Measurements from ENCODE around the gene SYCP2L. TPM values are rescaled to one million over a fixed set of nuclear protein-coding genes. Genes with fewer than 3 reads are reported as not detected.
"Not testable (repeated sequence)": the region's sequence is repeated elsewhere in the genome, so short reads cannot be mapped to it uniquely, and the experiment has no call there.

Gene SYCP2L
- total and polyA plus RNA-seq, 2 experiments from 2014 or later, result 0.13 TPM; not detected in 1

- Histone ChIP-seq H3K36me3 (ENCODE audit: low read depth) (no peaks in the 10 kb centered on the region), H3K4me3 (no peak overlapping the region), H3K9me3 (ENCODE audit: low read depth) (no peaks in the 10 kb centered on the region), H2AFZ (no peak overlapping the region), H3K27me3 (replicated peaks; ENCODE audit: insufficient read depth) (no peaks in the 10 kb centered on the region), H3F3A (ENCODE audit: insufficient read depth) (no peaks in the 10 kb centered on the region), H4K20me1 (ENCODE audit: insufficient read depth) (no peaks in the 10 kb centered on the region), H3K9ac (no peak overlapping the region), H3K79me2 (ENCODE audit: insufficient read depth) (no peaks in the 10 kb centered on the region), H3K9me2 (ENCODE audit: insufficient read depth) (no peaks in the 10 kb centered on the region), H3K27ac (no peak overlapping the region), H3K4me2 (ENCODE audit: unreplicated experiment) (no peak overlapping the region), H3K4me1 (ENCODE audit: insufficient read depth) (no peaks in the 10 kb centered on the region)
- in situ Hi-C loops (cut with MboI), result no loop called here
- no peak for TF ChIP-seq EZH2 (IDR thresholded peaks at IDR 0.05; ENCODE audit: insufficient read depth, poor library complexity, severe bottlenecking)
- TF ChIP-seq EZH2phosphoT487 (IDR thresholded peaks at IDR 0.05; ENCODE audit: insufficient read depth, low read depth), result no peak
- no peak for DNase-seq
These were observed 43.3 kb upstream of the SYCP2L start for GRCh38 chr6:10843554-10843953.

DNA sequence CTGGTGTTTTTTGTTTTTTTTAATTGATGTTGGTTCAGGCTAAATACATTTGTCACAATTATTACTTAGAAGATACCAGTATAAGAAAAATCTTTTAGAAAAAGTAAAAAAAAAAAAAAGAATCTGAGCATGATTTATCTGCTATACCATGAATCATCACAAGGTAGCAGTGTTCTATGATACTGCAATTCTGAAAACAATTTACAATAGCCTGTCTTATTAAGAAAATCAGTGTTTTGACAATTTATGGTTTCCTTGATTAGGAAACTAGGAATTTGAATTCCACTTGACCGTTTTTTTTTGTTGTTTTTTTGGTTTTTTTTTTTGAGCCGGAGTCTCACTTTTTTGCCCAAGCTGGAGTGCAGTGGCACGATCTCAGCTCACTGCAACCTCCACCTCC, 39.2 kb upstream of the SYCP2L start:
- Histone ChIP-seq H3K36me3 (ENCODE audit: low read depth) (no peaks in the 10 kb centered on the region), H2AFZ (no peak overlapping the region), H3K4me3 (no peak overlapping the region), H3K9me2 (ENCODE audit: insufficient read depth) (no peaks in the 10 kb centered on the region), H3K79me2 (ENCODE audit: insufficient read depth) (no peaks in the 10 kb centered on the region), H3K27me3 (replicated peaks; ENCODE audit: insufficient read depth) (no peaks in the 10 kb centered on the region), H3K9me3 (ENCODE audit: low read depth) (no peaks in the 10 kb centered on the region), H3K9ac (no peak overlapping the region), H3F3A (ENCODE audit: insufficient read depth) (no peaks in the 10 kb centered on the region), H3K4me1 (ENCODE audit: insufficient read depth) (no peaks in the 10 kb centered on the region), H3K4me2 (ENCODE audit: unreplicated experiment) (no peak overlapping the region), H3K27ac (no peak overlapping the region), H4K20me1 (ENCODE audit: insufficient read depth) (no peaks in the 10 kb centered on the region)
- 52 to 57% methylated on average over 3 of the region's 3 CpGs for WGBS, 2 experiments (ENCODE audit: low coverage in 1 of 2, low lambda C conversion rate in 2 of 2, missing lambda C conversion rate in 2 of 2)
- DNase-seq, result peak; percentile 27
- in situ Hi-C loops (cut with MboI), result no loop called here
- TF ChIP-seq EZH2phosphoT487 (IDR thresholded peaks at IDR 0.05; ENCODE audit: insufficient read depth, low read depth), result no peak
- no peak for TF ChIP-seq EZH2 (IDR thresholded peaks at IDR 0.05; ENCODE audit: insufficient read depth, poor library complexity, severe bottlenecking)

GRCh38 chr6:10849901-10850300, 37.0 kb upstream of the SYCP2L start:
- Histone ChIP-seq H3K4me3 (no peak overlapping the region), H3K9me3 (ENCODE audit: low read depth) (no peaks in the 10 kb centered on the region), H3K9me2 (ENCODE audit: insufficient read depth) (no peaks in the 10 kb centered on the region), H3K27ac (no peak overlapping the region), H3K36me3 (ENCODE audit: low read depth) (no peaks in the 10 kb centered on the region), H3K27me3 (replicated peaks; ENCODE audit: insufficient read depth) (no peaks in the 10 kb centered on the region), H3K9ac (no peak overlapping the region), H3K79me2 (ENCODE audit: insufficient read depth) (no peaks in the 10 kb centered on the region), H2AFZ (no peak overlapping the region), H3F3A (ENCODE audit: insufficient read depth) (no peaks in the 10 kb centered on the region), H3K4me1 (ENCODE audit: insufficient read depth) (no peaks in the 10 kb centered on the region), H3K4me2 (ENCODE audit: unreplicated experiment) (no peak overlapping the region), H4K20me1 (ENCODE audit: insufficient read depth) (no peaks in the 10 kb centered on the region)
- WGBS, 2 experiments (ENCODE audit: low coverage in 1 of 2, low lambda C conversion rate in 2 of 2, missing lambda C conversion rate in 2 of 2), result 61 to 64% methylated on average over 4 of the region's 4 CpGs
- no peak for DNase-seq
- in situ Hi-C loops (cut with MboI), result no loop called here
- TF ChIP-seq EZH2phosphoT487 (IDR thresholded peaks at IDR 0.05; ENCODE audit: insufficient read depth, low read depth) (no peak), EZH2 (IDR thresholded peaks at IDR 0.05; ENCODE audit: insufficient read depth, poor library complexity, severe bottlenecking) (no peak)

DNA sequence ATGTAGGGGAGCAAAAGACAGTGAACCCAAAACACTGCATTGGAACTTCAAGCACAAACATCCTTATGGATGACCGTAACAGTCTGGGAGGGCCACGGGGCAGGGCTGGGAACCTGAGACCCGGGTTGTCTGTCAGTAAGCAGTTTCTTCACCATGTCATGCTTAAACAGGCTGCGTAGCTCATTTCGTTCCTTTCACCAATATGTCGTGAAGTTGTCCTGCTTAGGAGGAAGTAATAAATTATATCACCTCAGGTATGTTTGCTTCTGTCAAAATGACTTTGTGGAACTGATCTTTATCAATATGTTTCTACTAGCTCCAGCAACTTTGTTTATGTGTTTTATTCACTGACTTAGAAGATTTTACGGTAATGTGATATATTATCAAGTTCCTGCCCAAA, 36.1 kb upstream of the SYCP2L start:
- no peak overlapping the region for H3K4me2 ChIP-seq (ENCODE audit: unreplicated experiment)

GRCh38 chr6:10852361-10852960, 34.4 kb upstream of the SYCP2L start:
- Histone ChIP-seq H2AFZ (no peak overlapping the region), H3F3A (ENCODE audit: insufficient read depth) (no peaks in the 10 kb centered on the region), H4K20me1 (ENCODE audit: insufficient read depth) (no peaks in the 10 kb centered on the region), H3K4me2 (ENCODE audit: unreplicated experiment) (no peak overlapping the region), H3K27me3 (replicated peaks; ENCODE audit: insufficient read depth) (no peaks in the 10 kb centered on the region), H3K9ac (no peak overlapping the region), H3K4me1 (ENCODE audit: insufficient read depth) (no peaks in the 10 kb centered on the region), H3K79me2 (ENCODE audit: insufficient read depth) (no peaks in the 10 kb centered on the region), H3K36me3 (ENCODE audit: low read depth) (no peaks in the 10 kb centered on the region), H3K4me3 (no peak overlapping the region), H3K27ac (no peak overlapping the region), H3K9me2 (ENCODE audit: insufficient read depth) (no peaks in the 10 kb centered on the region), H3K9me3 (ENCODE audit: low read depth) (no peaks in the 10 kb centered on the region)
- no peak for DNase-seq
- in situ Hi-C loops (cut with MboI), result no loop called here
- 49 to 55% methylated on average over 11 of the region's 11 CpGs for WGBS, 2 experiments (ENCODE audit: low coverage in 1 of 2, low lambda C conversion rate in 2 of 2, missing lambda C conversion rate in 2 of 2)
- no peak for TF ChIP-seq EZH2 (IDR thresholded peaks at IDR 0.05; ENCODE audit: insufficient read depth, poor library complexity, severe bottlenecking)
- TF ChIP-seq EZH2phosphoT487 (IDR thresholded peaks at IDR 0.05; ENCODE audit: insufficient read depth, low read depth), result no peak

More for the DNA sequence above, 36.1 kb upstream of the SYCP2L start:
- Histone ChIP-seq H3K27me3 (replicated peaks; ENCODE audit: insufficient read depth) (no peaks in the 10 kb centered on the region), H3K79me2 (ENCODE audit: insufficient read depth) (no peaks in the 10 kb centered on the region), H3K4me1 (ENCODE audit: insufficient read depth) (no peaks in the 10 kb centered on the region), H3F3A (ENCODE audit: insufficient read depth) (no peaks in the 10 kb centered on the region), H3K9me2 (ENCODE audit: insufficient read depth) (no peaks in the 10 kb centered on the region), H3K9ac (no peak overlapping the region), H3K36me3 (ENCODE audit: low read depth) (no peaks in the 10 kb centered on the region), H4K20me1 (ENCODE audit: insufficient read depth) (no peaks in the 10 kb centered on the region), H2AFZ (no peak overlapping the region), H3K9me3 (ENCODE audit: low read depth) (no peaks in the 10 kb centered on the region), H3K27ac (no peak overlapping the region), H3K4me3 (no peak overlapping the region)
- 65 to 75% methylated on average over 7 of the region's 7 CpGs for WGBS, 2 experiments (ENCODE audit: low coverage in 1 of 2, low lambda C conversion rate in 2 of 2, missing lambda C conversion rate in 2 of 2)
- DNase-seq, result no peak
- TF ChIP-seq EZH2 (IDR thresholded peaks at IDR 0.05; ENCODE audit: insufficient read depth, poor library complexity, severe bottlenecking) (no peak), EZH2phosphoT487 (IDR thresholded peaks at IDR 0.05; ENCODE audit: insufficient read depth, low read depth) (no peak)
- in situ Hi-C loops (cut with MboI), result no loop called here

- H4K20me1 ChIP-seq (ENCODE audit: insufficient read depth); H3K4me1 ChIP-seq (ENCODE audit: insufficient read depth); H3K27me3 ChIP-seq (replicated peaks; ENCODE audit: insufficient read depth); H2AFZ ChIP-seq; H3K9me3 ChIP-seq (ENCODE audit: low read depth); H3K9me2 ChIP-seq (ENCODE audit: insufficient read depth); H3K79me2 ChIP-seq (ENCODE audit: insufficient read depth); H3K4me2 ChIP-seq (ENCODE audit: unreplicated experiment); H3K36me3 ChIP-seq (ENCODE audit: low read depth); H3K27ac ChIP-seq; in situ Hi-C loops (cut with MboI); H3K9ac ChIP-seq; H3K4me3 ChIP-seq; H3F3A ChIP-seq (ENCODE audit: insufficient read depth); DNase-seq: not testable (repeated sequence)
- 45 to 51% methylated on average over 6 of the region's 6 CpGs for WGBS, 2 experiments (ENCODE audit: low coverage in 1 of 2, low lambda C conversion rate in 2 of 2, missing lambda C conversion rate in 2 of 2)
These were observed 33.0 kb upstream of the SYCP2L start for GRCh38 chr6:10853849-10854300.
